CD4-positive, alpha-beta memory T cell (primary cell): Measurements from ENCODE around the gene RGS1. TPM values are rescaled to one million over a fixed set of nuclear protein-coding genes. Genes with fewer than 3 reads are reported as not detected.
A peak's percentile ranks its signal among the peaks of the same experiment; 100 is the strongest.

Source experiments
- CTCF ChIA-PET: fragments of 350-600 bp; sonication (Branson Sonifier 250); formaldehyde crosslinking; loops from one replicate; lab custom pipeline; 2021; ENCODE audit warnings: inconsistent platforms; ENCODE audit not compliant: partially characterized antibody; lab: Charles Lee
- POLR2A ChIA-PET: fragments of 350-600 bp; sonication (Branson Sonifier 250); formaldehyde crosslinking; loops from one replicate; lab custom pipeline; 2021; ENCODE audit not compliant: partially characterized antibody; lab: Charles Lee
- DNase-seq, 5 donors: peaks; one replicate each; pipeline versions ENCODE4 v3.0.0 to v3.0.0-alpha.2; 2020 to 2022; ENCODE audit warnings: mixed read lengths in 1 of 5
- H3K27ac ChIP-seq: one replicate; pipeline ENCODE4 v1.7.0; 2013; ENCODE audit warnings: low read depth, low read length
- H3K27me3 ChIP-seq: 2 replicates; pipeline ENCODE4 v1.7.0; 2013; ENCODE audit warnings: mild to moderate bottlenecking, low read length, moderate library complexity; ENCODE audit not compliant: insufficient read depth
- H3K36me3 ChIP-seq: 2 replicates; pipeline ENCODE4 v1.7.0; 2013; ENCODE audit warnings: mild to moderate bottlenecking, low read length, moderate library complexity; ENCODE audit not compliant: insufficient read depth
- H3K4me1 ChIP-seq: 2 replicates; pipeline ENCODE4 v1.7.0; 2013; ENCODE audit warnings: mild to moderate bottlenecking, low read length, moderate library complexity; ENCODE audit not compliant: insufficient read depth
- H3K4me3 ChIP-seq, 2 donors: one replicate each; pipeline ENCODE4 v1.7.0; 2013; ENCODE audit warnings: low read length in 2 of 2, mild to moderate bottlenecking in 1 of 2
- H3K9me3 ChIP-seq, 2 donors: one replicate each; pipeline ENCODE4 v1.7.0; 2013; ENCODE audit warnings: low read length in 2 of 2, control low read depth in 1 of 2; ENCODE audit not compliant: control insufficient read depth in 1 of 2
- H3K27ac Mint-ChIP-seq, 7 donors: one replicate each; pipeline ENCODE4 v1.8.0; 2020 to 2021; ENCODE audit warnings: mixed read lengths in 7 of 7, mild to moderate bottlenecking in 6 of 7, inconsistent platforms in 3 of 7, moderate library complexity in 3 of 7
- H3K27me3 Mint-ChIP-seq, 2 donors: one replicate each; pipeline ENCODE4 v1.8.0; 2020 to 2021; ENCODE audit warnings: mixed read lengths in 2 of 2
- H3K36me3 Mint-ChIP-seq, 2 donors: one replicate each; pipeline ENCODE4 v1.8.0; 2020 to 2021; ENCODE audit warnings: mixed read lengths in 2 of 2, inconsistent platforms in 1 of 2, mild to moderate bottlenecking in 1 of 2
- H3K4me1 Mint-ChIP-seq, 4 donors: one replicate each; pipeline ENCODE4 v1.8.0; 2020 to 2021; ENCODE audit warnings: mixed read lengths in 4 of 4, mild to moderate bottlenecking in 1 of 4
- H3K4me3 Mint-ChIP-seq, 8 donors: one replicate each; pipeline ENCODE4 v1.8.0; 2020 to 2021; ENCODE audit warnings: mixed read lengths in 8 of 8, mild to moderate bottlenecking in 7 of 8, moderate library complexity in 6 of 8, inconsistent platforms in 3 of 8
- H3K9me3 Mint-ChIP-seq, 8 donors: one replicate each; pipeline ENCODE4 v1.8.0; 2020 to 2021; ENCODE audit warnings: mixed read lengths in 8 of 8, mild to moderate bottlenecking in 5 of 8, inconsistent platforms in 3 of 8, moderate library complexity in 1 of 8
- intact Hi-C: fragments of 100-400 bp; cut with micrococcal nuclease; formaldehyde crosslinking; loops from one replicate; pipeline ENCODE4 v1.15.1; 2023
- polyA plus RNA-seq, 2 donors: library from polyadenylated mRNA; unstranded; fragments of 300-500 nt; fragmentation: Illumina TruSeq; gene quantifications; one replicate each; pipeline ENCODE4 v1.2.3, GENCODE V29; 2021
- total RNA-seq, 2 experiments: library from RNA; stranded (reverse); gene quantifications; one replicate each; pipeline ENCODE4 v1.2.3, GENCODE V29; 2021

The RGS1 gene
- total and polyA plus RNA-seq, 4 experiments from 2014 or later = 9.9 to 120 (median 14.8) TPM

- Histone ChIP-seq H3K9me3 (no peaks in the 10 kb centered on the region), H3K4me1 (peaks cover 63% of the 10 kb centered on the region), H3K27me3 (no peaks in the 10 kb centered on the region), H3K4me3 (no peak overlapping the region), H3K27ac (no peak overlapping the region), H3K36me3 (no peaks in the 10 kb centered on the region)
- Mint-ChIP-seq H3K36me3 (no peaks in the 10 kb centered on the region), H3K27me3 (no peaks in the 10 kb centered on the region), H3K4me3 (peak overlapping the region in 4 of 8 donors; percentile 26 to 61 (median 53)), H3K4me1 (peaks cover 32 to 67% (median 50%) of the 10 kb centered on the region in 4 donors), H3K9me3 (peaks cover 0 to 2% (median 0%) of the 10 kb centered on the region in 8 donors), H3K27ac (peak overlapping the region in 4 of 7 donors; percentile 39 to 81 (median 73))
- POLR2A ChIA-PET = interaction anchor here (1.3 to 2.1 kb wide), 2 partner anchors 13 to 29 kb away, joined by 3 to 6 read pairs; no protein-coding TSS in a partner anchor
- intact Hi-C loops = loop anchor here (1.0 kb wide), 1 partner anchor 13 kb away; no protein-coding TSS in a partner anchor
- DNase-seq = no peak
- CTCF ChIA-PET = interaction anchor here (1.1 to 1.5 kb wide), 5 partner anchors 9 to 68 kb away, joined by 3 read pairs; no protein-coding TSS in a partner anchor
These were observed 29.6 kb upstream of the RGS1 start for GRCh38 chr1:192545896-192546521.

GRCh38 chr1:192546596-192547190 lies 28.9 kb upstream of the RGS1 start:
- DNase-seq = no peak
- H3K27me3 Mint-ChIP-seq = no peaks in the 10 kb centered on the region
- Histone ChIP-seq H3K9me3 (no peaks in the 10 kb centered on the region), H3K36me3 (no peaks in the 10 kb centered on the region), H3K4me1 (peaks cover 65% of the 10 kb centered on the region), H3K27me3 (no peaks in the 10 kb centered on the region), H3K27ac (no peak overlapping the region), H3K4me3 (no peak overlapping the region)
- POLR2A ChIA-PET = interaction anchor here (1.3 kb wide), 1 partner anchor 13 kb away, joined by 3 read pairs; no protein-coding TSS in a partner anchor
- peak overlapping the region in 7 of 8 donors; percentile 39 to 86 (median 75) for H3K4me3 Mint-ChIP-seq
- no peaks in the 10 kb centered on the region for H3K36me3 Mint-ChIP-seq
- CTCF ChIA-PET = interaction anchor here (1.1 to 1.3 kb wide), 3 partner anchors 10 to 33 kb away, joined by 3 read pairs; no protein-coding TSS in a partner anchor
- intact Hi-C loops = loop anchor here (1.0 kb wide), 2 partner anchors 7 to 13 kb away; no protein-coding TSS in a partner anchor
- H3K4me1 Mint-ChIP-seq = peaks cover 34 to 64% (median 50%) of the 10 kb centered on the region in 4 donors
- peaks cover 0 to 2% (median 0%) of the 10 kb centered on the region in 8 donors for H3K9me3 Mint-ChIP-seq
- peak overlapping the region; percentile 48 to 92 (median 69) for H3K27ac Mint-ChIP-seq

GRCh38 chr1:192547501-192547900 lies 28.1 kb upstream of the RGS1 start:
- Histone ChIP-seq H3K9me3 (no peaks in the 10 kb centered on the region), H3K27ac (no peak overlapping the region), H3K36me3 (no peaks in the 10 kb centered on the region), H3K27me3 (no peaks in the 10 kb centered on the region), H3K4me1 (peaks cover 71% of the 10 kb centered on the region), H3K4me3 (no peak overlapping the region)
- ChIA-PET POLR2A (interaction anchor here (1.3 kb wide), 1 partner anchor 12 kb away, joined by 3 read pairs; no protein-coding TSS in a partner anchor), CTCF (interaction anchor here (1.3 kb wide), 2 partner anchors 11 to 32 kb away, joined by 3 read pairs; no protein-coding TSS in a partner anchor)
- Mint-ChIP-seq H3K36me3 (no peaks in the 10 kb centered on the region), H3K4me1 (peaks cover 39 to 65% (median 52%) of the 10 kb centered on the region in 4 donors), H3K27ac (peak overlapping the region in 3 of 7 donors; percentile 2 to 61 (median 10)), H3K9me3 (peaks cover 0 to 2% (median 0%) of the 10 kb centered on the region in 8 donors), H3K4me3 (peak overlapping the region in 1 of 8 donors; percentile 24), H3K27me3 (no peaks in the 10 kb centered on the region)
- intact Hi-C loops = loop anchor here (1.0 kb wide), 1 partner anchor 8 kb away; no protein-coding TSS in a partner anchor
- no peak for DNase-seq

DNA sequence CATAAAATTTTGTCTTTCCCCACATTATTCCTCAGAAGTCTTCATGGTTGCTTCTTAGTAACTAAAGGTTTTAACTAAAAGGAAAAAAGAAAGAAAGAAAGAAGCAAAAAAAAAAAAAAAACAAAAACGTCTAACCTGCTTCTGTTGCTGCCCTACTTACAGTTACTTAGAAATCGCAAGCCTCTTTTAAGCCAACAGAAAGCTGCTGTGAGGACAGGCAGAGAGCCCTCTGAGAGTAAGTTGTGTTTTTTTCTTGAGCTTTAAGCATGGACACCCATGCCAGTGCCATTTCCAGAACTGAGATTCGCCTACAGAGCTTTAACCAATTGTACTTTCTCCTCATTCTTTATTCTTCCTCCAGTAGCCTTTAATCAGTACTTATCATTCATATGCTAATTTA lies 25.6 kb upstream of the RGS1 start:
- H3K36me3 Mint-ChIP-seq = no peaks in the 10 kb centered on the region
- intact Hi-C loops = loop anchor here (5.0 kb wide), 1 partner anchor 33 kb away; no protein-coding TSS in a partner anchor
- Histone ChIP-seq H3K36me3 (no peaks in the 10 kb centered on the region), H3K4me3 (no peak overlapping the region), H3K4me1 (peaks cover 67% of the 10 kb centered on the region), H3K27ac (no peak overlapping the region), H3K27me3 (no peaks in the 10 kb centered on the region), H3K9me3 (no peaks in the 10 kb centered on the region)
- POLR2A ChIA-PET = interaction anchor here (1.0 to 3.4 kb wide), 5 partner anchors 8 to 33 kb away, joined by 3 to 20 read pairs (median 6); no protein-coding TSS in a partner anchor
- no peaks in the 10 kb centered on the region for H3K27me3 Mint-ChIP-seq
- no peak for DNase-seq
- H3K4me3 Mint-ChIP-seq = peak overlapping the region in 4 of 8 donors; percentile 4 to 53 (median 36)
- H3K4me1 Mint-ChIP-seq = peaks cover 42 to 72% (median 56%) of the 10 kb centered on the region in 4 donors
- no peaks in the 10 kb centered on the region for H3K9me3 Mint-ChIP-seq
- CTCF ChIA-PET = interaction anchor here (0.6 to 1.4 kb wide), 4 partner anchors 9 to 22 kb away, joined by 3 to 5 read pairs (median 3); no protein-coding TSS in a partner anchor
- peak overlapping the region in 5 of 7 donors; percentile 8 to 81 (median 47) for H3K27ac Mint-ChIP-seq

DNA sequence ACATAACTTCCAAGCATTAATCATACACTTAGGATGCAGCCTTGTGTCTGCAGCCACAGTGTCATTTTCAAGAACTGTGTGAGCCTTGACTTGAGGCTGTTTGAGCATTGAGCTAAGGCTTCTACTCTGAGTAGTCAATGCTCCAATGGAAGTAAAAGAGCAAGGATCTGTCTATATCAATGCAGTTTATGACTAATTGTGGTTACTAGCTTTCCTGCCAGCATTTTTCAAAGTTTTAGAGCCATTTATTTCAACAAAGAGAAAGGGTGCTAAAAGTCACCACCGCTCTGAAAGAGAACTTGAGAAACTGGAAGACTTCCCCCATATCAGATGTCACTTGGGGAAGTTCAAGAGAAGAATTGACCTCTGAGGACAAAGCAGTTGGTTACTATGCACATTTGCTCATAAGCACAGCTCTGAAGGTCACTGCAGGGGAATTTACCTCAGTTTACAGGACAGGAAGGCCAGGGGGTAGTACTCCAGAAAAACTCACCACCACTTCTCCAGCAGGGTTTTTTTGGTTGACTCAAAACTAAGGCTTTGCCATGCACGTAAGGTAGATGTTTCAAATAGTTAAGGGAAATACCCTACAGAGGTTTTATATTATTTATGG lies 24.5 kb upstream of the RGS1 start:
- peak overlapping the region in 6 of 8 donors; percentile 26 to 58 (median 45) for H3K4me3 Mint-ChIP-seq

GRCh38 chr1:192552760-192553191 lies 22.8 kb upstream of the RGS1 start:
- Histone ChIP-seq H3K27me3 (no peaks in the 10 kb centered on the region), H3K9me3 (no peaks in the 10 kb centered on the region), H3K27ac (peak overlapping the region; percentile 10), H3K36me3 (no peaks in the 10 kb centered on the region), H3K4me3 (no peak overlapping the region), H3K4me1 (peaks cover 47% of the 10 kb centered on the region)
- peak in 3 of 5 donors; percentile 45 to 62 (median 48) for DNase-seq
- H3K27me3 Mint-ChIP-seq = no peaks in the 10 kb centered on the region
- H3K36me3 Mint-ChIP-seq = no peaks in the 10 kb centered on the region
- CTCF ChIA-PET = interaction anchor here (0.7 to 2.5 kb wide), 5 partner anchors 10 to 58 kb away, joined by 3 to 7 read pairs (median 3); no protein-coding TSS in a partner anchor
- H3K9me3 Mint-ChIP-seq = no peaks in the 10 kb centered on the region
- POLR2A ChIA-PET = interaction anchor here (1.2 to 3.4 kb wide), 5 partner anchors 10 to 36 kb away, joined by 4 to 20 read pairs (median 14); no protein-coding TSS in a partner anchor
- H3K27ac Mint-ChIP-seq = peak overlapping the region; percentile 48 to 89 (median 80)
- peak overlapping the region; percentile 4 to 75 (median 34) for H3K4me3 Mint-ChIP-seq
- peaks cover 27 to 49% (median 38%) of the 10 kb centered on the region in 4 donors for H3K4me1 Mint-ChIP-seq
- intact Hi-C loops = loop anchor here (2.0 to 5.0 kb wide), 2 partner anchors 14 to 35 kb away; no protein-coding TSS in a partner anchor

More for the DNA sequence above, 24.5 kb upstream of the RGS1 start:
- no peaks in the 10 kb centered on the region for H3K27me3 Mint-ChIP-seq
- CTCF ChIA-PET = interaction anchor here (0.9 to 1.4 kb wide), 4 partner anchors 10 to 21 kb away, joined by 3 to 5 read pairs (median 4); no protein-coding TSS in a partner anchor
- Histone ChIP-seq H3K36me3 (no peaks in the 10 kb centered on the region), H3K27me3 (no peaks in the 10 kb centered on the region), H3K4me1 (peaks cover 57% of the 10 kb centered on the region), H3K4me3 (no peak overlapping the region), H3K27ac (no peak overlapping the region), H3K9me3 (no peaks in the 10 kb centered on the region)
- no peak for DNase-seq
- no peaks in the 10 kb centered on the region for H3K36me3 Mint-ChIP-seq
- no peaks in the 10 kb centered on the region for H3K9me3 Mint-ChIP-seq
- intact Hi-C loops = loop anchor here (5.0 kb wide), 1 partner anchor 34 kb away; no protein-coding TSS in a partner anchor
- H3K27ac Mint-ChIP-seq = peak overlapping the region; percentile 54 to 89 (median 75)
- peaks cover 34 to 61% (median 49%) of the 10 kb centered on the region in 4 donors for H3K4me1 Mint-ChIP-seq
- POLR2A ChIA-PET = interaction anchor here (0.8 to 3.4 kb wide), 7 partner anchors 9 to 34 kb away, joined by 3 to 20 read pairs (median 4); no protein-coding TSS in a partner anchor
